H1 (cell line): Measurements from ENCODE around the gene POLR2A.

Source experiments
- BRCA1 ChIP-seq: IDR thresholded peaks from 2 replicates; pipeline ENCODE4 v1.6.1; 2012; ENCODE audit warnings: low read depth, low read length, improper control_type of control experiment
- CTCF ChIP-seq, 3 experiments: IDR thresholded peaks; 1 replicate in 2 of 3; 2 replicates in 1 of 3; pipeline versions ENCODE4 v1.5.1 to v1.6.1; 2011; ENCODE audit warnings: low read length in 3 of 3, mild to moderate bottlenecking in 3 of 3, inconsistent platforms in 2 of 3, low read depth in 1 of 3, moderate library complexity in 1 of 3; ENCODE audit not compliant: insufficient read depth in 1 of 3; ENCODE audit errors: control extremely low read depth in 1 of 3
- PHF8 ChIP-seq: fragments of 200-600 bp; sonication (generic); conservative IDR thresholded peaks from 2 replicates; pipeline ENCODE4 v1.7.1; 2012; ENCODE audit warnings: low read depth, mild to moderate bottlenecking, inconsistent platforms, low read length, moderate library complexity
- POLR2A ChIP-seq, 2 experiments: IDR thresholded peaks; 1 replicate in 1 of 2; 2 replicates in 1 of 2; pipeline ENCODE4 v1.6.1; 2011; ENCODE audit warnings: low read depth in 2 of 2, low read length in 2 of 2, mild to moderate bottlenecking in 2 of 2; ENCODE audit errors: control extremely low read depth in 1 of 2
- SRF ChIP-seq: IDR thresholded peaks from 2 replicates; pipeline ENCODE4 v1.6.1; 2011; ENCODE audit warnings: mild to moderate bottlenecking, low read depth, low read length, moderate library complexity
- TAF1 ChIP-seq: IDR thresholded peaks from 2 replicates; pipeline ENCODE4 v1.6.1; 2011; ENCODE audit warnings: mild to moderate bottlenecking, low read depth, low read length

- no peak for TF ChIP-seq SRF
- no peak for TF ChIP-seq POLR2A (IDR thresholded peaks at IDR 0.05; ENCODE audit: control extremely low read depth in 1 of 2, low read depth in 2 of 2, low read length in 2 of 2)
- no peak for TF ChIP-seq BRCA1
- TF ChIP-seq CTCF (IDR thresholded peaks at IDR 0.05; ENCODE audit: control extremely low read depth in 1 of 3, insufficient read depth in 1 of 3, low read depth in 1 of 3, low read length in 3 of 3), result no peak
- TF ChIP-seq TAF1, result no peak
- TF ChIP-seq PHF8, result no peak
Measured at GRCh38 chr17:7462474-7463371, 21.4 kb upstream of the POLR2A start.
